ENCODE results near the gene SLC26A2. TPM values are rescaled to one million over a fixed set of nuclear protein-coding genes. Genes with fewer than 3 reads are reported as not detected.

The SLC26A2 gene
- total and polyA plus RNA-seq, 2 experiments from 2014 or later, result 3.5 to 11.5 TPM

DNA sequence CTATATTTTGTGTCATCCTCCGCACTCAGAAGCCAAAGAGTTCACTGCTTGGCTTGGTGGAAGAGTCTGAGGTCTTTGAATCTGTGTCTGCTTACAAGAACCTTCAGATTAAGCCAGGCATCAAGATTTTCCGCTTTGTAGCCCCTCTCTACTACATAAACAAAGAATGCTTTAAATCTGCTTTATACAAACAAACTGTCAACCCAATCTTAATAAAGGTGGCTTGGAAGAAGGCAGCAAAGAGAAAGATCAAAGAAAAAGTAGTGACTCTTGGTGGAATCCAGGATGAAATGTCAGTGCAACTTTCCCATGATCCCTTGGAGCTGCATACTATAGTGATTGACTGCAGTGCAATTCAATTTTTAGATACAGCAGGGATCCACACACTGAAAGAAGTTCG lies 20.6 kb downstream of the SLC26A2 start:
- Mint-ChIP-seq H3K27me3 (ENCODE audit: insufficient read depth, low read depth, poor library complexity) (no peaks in the 10 kb centered on the region), H3K4me1 (no peaks in the 10 kb centered on the region), H3K4me3 (no peak overlapping the region), H3K27ac (no peak overlapping the region), H3K9me3 (no peaks in the 10 kb centered on the region), H3K36me3 (ENCODE audit: low read depth) (no peaks in the 10 kb centered on the region)
- H3K27ac ChIP-seq (ENCODE audit: low read depth), result no peak overlapping the region
- no peaks in the 10 kb centered on the region for H3K4me1 ChIP-seq (ENCODE audit: insufficient read depth)
- H3K4me2 ChIP-seq, result no peak overlapping the region
- H3K9me2 ChIP-seq (ENCODE audit: insufficient read depth), result no peaks in the 10 kb centered on the region
- H3F3A ChIP-seq (replicated peaks; ENCODE audit: low read depth), result no peaks in the 10 kb centered on the region
- H2AFZ ChIP-seq, result no peak overlapping the region
- H3K79me2 ChIP-seq (replicated peaks; ENCODE audit: insufficient read depth), result no peaks in the 10 kb centered on the region
- ATAC-seq, result no peak
- no peaks in the 10 kb centered on the region for H4K20me1 ChIP-seq (replicated peaks; ENCODE audit: insufficient read depth)
- H3K4me3 ChIP-seq, result no peak overlapping the region
- TF ChIP-seq ZNF114 (CRISPR knock-in tag; IDR thresholded peaks at IDR 0.05) (no peak), CREB1 (CRISPR knock-in tag; IDR thresholded peaks at IDR 0.05; ENCODE audit: low read depth) (no peak), POLR2AphosphoS5 (IDR thresholded peaks at IDR 0.05; ENCODE audit: low read depth) (no peak), ZNF331 (CRISPR knock-in tag; IDR thresholded peaks at IDR 0.05; ENCODE audit: low read depth) (no peak), NANOG (IDR thresholded peaks at IDR 0.05; ENCODE audit: borderline replicate concordance) (no peak)
- TF ChIP-seq, protein P1, sequence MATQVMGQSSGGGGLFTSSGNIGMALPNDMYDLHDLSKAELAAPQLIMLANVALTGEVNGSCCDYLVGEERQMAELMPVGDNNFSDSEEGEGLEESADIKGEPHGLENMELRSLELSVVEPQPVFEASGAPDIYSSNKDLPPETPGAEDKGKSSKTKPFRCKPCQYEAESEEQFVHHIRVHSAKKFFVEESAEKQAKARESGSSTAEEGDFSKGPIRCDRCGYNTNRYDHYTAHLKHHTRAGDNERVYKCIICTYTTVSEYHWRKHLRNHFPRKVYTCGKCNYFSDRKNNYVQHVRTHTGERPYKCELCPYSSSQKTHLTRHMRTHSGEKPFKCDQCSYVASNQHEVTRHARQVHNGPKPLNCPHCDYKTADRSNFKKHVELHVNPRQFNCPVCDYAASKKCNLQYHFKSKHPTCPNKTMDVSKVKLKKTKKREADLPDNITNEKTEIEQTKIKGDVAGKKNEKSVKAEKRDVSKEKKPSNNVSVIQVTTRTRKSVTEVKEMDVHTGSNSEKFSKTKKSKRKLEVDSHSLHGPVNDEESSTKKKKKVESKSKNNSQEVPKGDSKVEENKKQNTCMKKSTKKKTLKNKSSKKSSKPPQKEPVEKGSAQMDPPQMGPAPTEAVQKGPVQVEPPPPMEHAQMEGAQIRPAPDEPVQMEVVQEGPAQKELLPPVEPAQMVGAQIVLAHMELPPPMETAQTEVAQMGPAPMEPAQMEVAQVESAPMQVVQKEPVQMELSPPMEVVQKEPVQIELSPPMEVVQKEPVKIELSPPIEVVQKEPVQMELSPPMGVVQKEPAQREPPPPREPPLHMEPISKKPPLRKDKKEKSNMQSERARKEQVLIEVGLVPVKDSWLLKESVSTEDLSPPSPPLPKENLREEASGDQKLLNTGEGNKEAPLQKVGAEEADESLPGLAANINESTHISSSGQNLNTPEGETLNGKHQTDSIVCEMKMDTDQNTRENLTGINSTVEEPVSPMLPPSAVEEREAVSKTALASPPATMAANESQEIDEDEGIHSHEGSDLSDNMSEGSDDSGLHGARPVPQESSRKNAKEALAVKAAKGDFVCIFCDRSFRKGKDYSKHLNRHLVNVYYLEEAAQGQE (IDR thresholded peaks at IDR 0.05; ENCODE audit: unreplicated experiment), result no peak
- TF ChIP-seq, protein P2, sequence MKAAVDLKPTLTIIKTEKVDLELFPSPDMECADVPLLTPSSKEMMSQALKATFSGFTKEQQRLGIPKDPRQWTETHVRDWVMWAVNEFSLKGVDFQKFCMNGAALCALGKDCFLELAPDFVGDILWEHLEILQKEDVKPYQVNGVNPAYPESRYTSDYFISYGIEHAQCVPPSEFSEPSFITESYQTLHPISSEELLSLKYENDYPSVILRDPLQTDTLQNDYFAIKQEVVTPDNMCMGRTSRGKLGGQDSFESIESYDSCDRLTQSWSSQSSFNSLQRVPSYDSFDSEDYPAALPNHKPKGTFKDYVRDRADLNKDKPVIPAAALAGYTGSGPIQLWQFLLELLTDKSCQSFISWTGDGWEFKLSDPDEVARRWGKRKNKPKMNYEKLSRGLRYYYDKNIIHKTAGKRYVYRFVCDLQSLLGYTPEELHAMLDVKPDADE (IDR thresholded peaks at IDR 0.05), result no peak
- TF ChIP-seq, protein P3, sequence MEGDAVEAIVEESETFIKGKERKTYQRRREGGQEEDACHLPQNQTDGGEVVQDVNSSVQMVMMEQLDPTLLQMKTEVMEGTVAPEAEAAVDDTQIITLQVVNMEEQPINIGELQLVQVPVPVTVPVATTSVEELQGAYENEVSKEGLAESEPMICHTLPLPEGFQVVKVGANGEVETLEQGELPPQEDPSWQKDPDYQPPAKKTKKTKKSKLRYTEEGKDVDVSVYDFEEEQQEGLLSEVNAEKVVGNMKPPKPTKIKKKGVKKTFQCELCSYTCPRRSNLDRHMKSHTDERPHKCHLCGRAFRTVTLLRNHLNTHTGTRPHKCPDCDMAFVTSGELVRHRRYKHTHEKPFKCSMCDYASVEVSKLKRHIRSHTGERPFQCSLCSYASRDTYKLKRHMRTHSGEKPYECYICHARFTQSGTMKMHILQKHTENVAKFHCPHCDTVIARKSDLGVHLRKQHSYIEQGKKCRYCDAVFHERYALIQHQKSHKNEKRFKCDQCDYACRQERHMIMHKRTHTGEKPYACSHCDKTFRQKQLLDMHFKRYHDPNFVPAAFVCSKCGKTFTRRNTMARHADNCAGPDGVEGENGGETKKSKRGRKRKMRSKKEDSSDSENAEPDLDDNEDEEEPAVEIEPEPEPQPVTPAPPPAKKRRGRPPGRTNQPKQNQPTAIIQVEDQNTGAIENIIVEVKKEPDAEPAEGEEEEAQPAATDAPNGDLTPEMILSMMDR (conservative IDR thresholded peaks at IDR 0.05; ENCODE audit: low read depth in 2 of 2), result no peak
- no peaks in the 10 kb centered on the region for H3K36me3 ChIP-seq (ENCODE audit: insufficient read depth)
- DNase-seq (ENCODE audit: low spot score), result no peak
- H3K27me3 ChIP-seq (ENCODE audit: insufficient read depth), result no peaks in the 10 kb centered on the region

DNA sequence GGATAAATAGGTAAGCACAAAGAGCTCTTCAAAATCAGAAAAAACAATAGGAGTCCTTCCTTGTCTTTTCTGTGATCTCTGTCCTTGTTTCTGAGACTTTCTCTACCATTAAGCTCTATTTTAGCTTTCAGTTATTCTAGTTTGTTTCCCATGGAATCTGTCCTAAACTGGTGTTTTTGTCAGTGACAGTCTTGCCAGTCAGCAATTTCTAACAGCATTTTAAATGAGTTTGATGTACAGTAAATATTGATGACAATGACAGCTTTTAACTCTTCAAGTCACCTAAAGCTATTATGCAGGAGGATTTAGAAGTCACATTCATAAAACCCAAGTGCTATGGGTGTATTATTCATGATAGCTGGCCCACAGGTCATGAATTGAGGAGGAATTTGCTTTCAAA lies 21.9 kb downstream of the SLC26A2 start:
- H2AFZ ChIP-seq, result no peak overlapping the region
- no peaks in the 10 kb centered on the region for H3K79me2 ChIP-seq (replicated peaks; ENCODE audit: insufficient read depth)
- Mint-ChIP-seq H3K27ac (no peak overlapping the region), H3K9me3 (no peaks in the 10 kb centered on the region), H3K36me3 (ENCODE audit: low read depth) (no peaks in the 10 kb centered on the region), H3K4me3 (no peak overlapping the region), H3K4me1 (no peaks in the 10 kb centered on the region), H3K27me3 (ENCODE audit: insufficient read depth, low read depth, poor library complexity) (no peaks in the 10 kb centered on the region)
- H3K36me3 ChIP-seq (ENCODE audit: insufficient read depth), result no peaks in the 10 kb centered on the region
- no peak overlapping the region for H3K4me3 ChIP-seq
- H3K9me2 ChIP-seq (ENCODE audit: insufficient read depth), result no peaks in the 10 kb centered on the region
- no peaks in the 10 kb centered on the region for H4K20me1 ChIP-seq (replicated peaks; ENCODE audit: insufficient read depth)
- DNase-seq (ENCODE audit: low spot score) (no peak), ATAC-seq (no peak)
- H3F3A ChIP-seq (replicated peaks; ENCODE audit: low read depth), result no peaks in the 10 kb centered on the region
- no peaks in the 10 kb centered on the region for H3K4me1 ChIP-seq (ENCODE audit: insufficient read depth)
- H3K27me3 ChIP-seq (ENCODE audit: insufficient read depth), result no peaks in the 10 kb centered on the region
- H3K27ac ChIP-seq (ENCODE audit: low read depth), result no peak overlapping the region
- H3K4me2 ChIP-seq, result no peak overlapping the region
- no peak for TF ChIP-seq STAT1 (IDR thresholded peaks at IDR 0.05; ENCODE audit: unreplicated experiment)
- TF ChIP-seq, protein P3 (conservative IDR thresholded peaks at IDR 0.05; ENCODE audit: low read depth in 2 of 2), result no peak
- TF ChIP-seq EZH2 (IDR thresholded peaks at IDR 0.05; ENCODE audit: low read depth, unreplicated experiment), result no peak
- TF ChIP-seq NANOG (IDR thresholded peaks at IDR 0.05; ENCODE audit: borderline replicate concordance), result no peak
- no peak for TF ChIP-seq EZH2phosphoT487 (IDR thresholded peaks at IDR 0.05; ENCODE audit: unreplicated experiment)
- TF ChIP-seq ZNF331 (CRISPR knock-in tag; IDR thresholded peaks at IDR 0.05; ENCODE audit: low read depth), result no peak
- TF ChIP-seq, protein P2 (IDR thresholded peaks at IDR 0.05), result no peak
- no peak for TF ChIP-seq JUNB (IDR thresholded peaks at IDR 0.05; ENCODE audit: unreplicated experiment)

All from GM23338 (cell line).